Activated CD8-positive, alpha-beta memory T cell treated with anti-CD3 and anti-CD28 coated beads, Interleukin-2, amount 50 U/mL, for 24 hours (primary cell): ENCODE data around the gene DPYSL5.
"Not testable (repeated sequence)": the region's sequence is repeated elsewhere in the genome, so short reads cannot be mapped to it uniquely, and the experiment has no call there.

Experiments used
- DNase-seq: peaks from one replicate; pipeline ENCODE4 v3.0.0-alpha.2; 2020; ENCODE audit errors: extremely low read depth

Gene DPYSL5

GRCh38 chr2:26875065-26875634 lies 27.2 kb downstream of the DPYSL5 start:
- DNase-seq: no peak

GRCh38 chr2:26875808-26876207 lies 27.9 kb downstream of the DPYSL5 start:
- DNase-seq: no peak

- no peak for DNase-seq
These were observed 28.3 kb downstream of the DPYSL5 start for GRCh38 chr2:26876260-26876659.

- DNase-seq: no peak
These were observed 29.3 kb downstream of the DPYSL5 start for GRCh38 chr2:26877276-26877675.

GRCh38 chr2:26880161-26880560 lies 32.2 kb downstream of the DPYSL5 start:
- DNase-seq: no peak

GRCh38 chr2:26880910-26881435 lies 33.0 kb downstream of the DPYSL5 start:
- no peak for DNase-seq

- DNase-seq: not testable (repeated sequence)
These were observed 34.3 kb downstream of the DPYSL5 start for GRCh38 chr2:26882220-26882619.

GRCh38 chr2:26883956-26884355 lies 36.0 kb downstream of the DPYSL5 start:
- no peak for DNase-seq

- DNase-seq: no peak
These were observed 36.6 kb downstream of the DPYSL5 start for GRCh38 chr2:26884486-26884885.

- DNase-seq: no peak
These were observed 37.9 kb downstream of the DPYSL5 start for GRCh38 chr2:26885651-26886329.

- DNase-seq: no peak
These were observed 38.8 kb downstream of the DPYSL5 start for GRCh38 chr2:26886736-26887135.

GRCh38 chr2:26887151-26887550 lies 39.2 kb downstream of the DPYSL5 start:
- no peak for DNase-seq

GRCh38 chr2:26889796-26890195 lies 41.9 kb downstream of the DPYSL5 start:
- DNase-seq: no peak

- DNase-seq: no peak
These were observed 42.5 kb downstream of the DPYSL5 start for GRCh38 chr2:26890341-26891000.

GRCh38 chr2:26892133-26892532 lies 44.2 kb downstream of the DPYSL5 start:
- no peak for DNase-seq

- DNase-seq: no peak
These were observed 45.1 kb downstream of the DPYSL5 start for GRCh38 chr2:26892922-26893524.

- DNase-seq: no peak
These were observed 46.2 kb downstream of the DPYSL5 start for GRCh38 chr2:26894136-26894535.

GRCh38 chr2:26897807-26898479 lies 50.0 kb downstream of the DPYSL5 start:
- no peak for DNase-seq

- DNase-seq: no peak
These were observed 50.6 kb downstream of the DPYSL5 start for GRCh38 chr2:26898480-26899078.

GRCh38 chr2:26899500-26900164 lies 51.7 kb downstream of the DPYSL5 start:
- DNase-seq: no peak

- no peak for DNase-seq
These were observed 52.9 kb downstream of the DPYSL5 start for GRCh38 chr2:26900831-26901321.
